ENCODE results near the gene S100A3. TPM values are rescaled to one million over a fixed set of nuclear protein-coding genes. Genes with fewer than 3 reads are reported as not detected.

S100A3 gene
- total RNA-seq, 1 donor from 2014 or later = 1.3 TPM

- intact Hi-C loops (cut with DNase I) = loop anchor here (10.0 kb wide), 1 partner anchor 236 kb away; no protein-coding TSS in a partner anchor
- H3K4me3 ChIP-seq = no peak overlapping the region
- H3K27me3 ChIP-seq = no peaks in the 10 kb centered on the region
- no peak overlapping the region for H3K27ac ChIP-seq
- no peaks in the 10 kb centered on the region for H3K9me3 ChIP-seq
- no peaks in the 10 kb centered on the region for H3K36me3 ChIP-seq
- ATAC-seq (no peak), DNase-seq (no peak)
- H3K4me1 ChIP-seq = peaks cover 14% of the 10 kb centered on the region
- no peak for TF ChIP-seq CTCF (IDR thresholded peaks at IDR 0.05)
These were observed 29.8 kb downstream of the S100A3 start for GRCh38 chr1:153519242-153519641.

GRCh38 chr1:153515504-153516394, 33.3 kb downstream of the S100A3 start:
- H3K27ac ChIP-seq = peak overlapping the region; percentile 30
- intact Hi-C loops (cut with DNase I) = loop anchor here (10.0 kb wide), 1 partner anchor 239 kb away; no protein-coding TSS in a partner anchor
- peak; percentile 92 for ATAC-seq
- DNase-seq = peak; percentile 75
- H3K4me1 ChIP-seq = peaks cover 14% of the 10 kb centered on the region
- no peak for TF ChIP-seq CTCF (IDR thresholded peaks at IDR 0.05)
- no peaks in the 10 kb centered on the region for H3K27me3 ChIP-seq
- H3K36me3 ChIP-seq = no peaks in the 10 kb centered on the region
- H3K4me3 ChIP-seq = no peak overlapping the region
- no peaks in the 10 kb centered on the region for H3K9me3 ChIP-seq

GRCh38 chr1:153513666-153514065, 35.4 kb downstream of the S100A3 start:
- DNase-seq = no peak
- no peaks in the 10 kb centered on the region for H3K27me3 ChIP-seq
- no peaks in the 10 kb centered on the region for H3K9me3 ChIP-seq
- no peaks in the 10 kb centered on the region for H3K36me3 ChIP-seq
- H3K4me1 ChIP-seq = peaks cover 13% of the 10 kb centered on the region
- intact Hi-C loops (cut with DNase I) = loop anchor here (5.0 to 10.0 kb wide), 2 partner anchors 59 to 241 kb away; no protein-coding TSS in a partner anchor
- no peak for TF ChIP-seq CTCF (IDR thresholded peaks at IDR 0.05)
- H3K4me3 ChIP-seq = no peak overlapping the region
- ATAC-seq = no peak
- H3K27ac ChIP-seq = no peak overlapping the region

- no peak for TF ChIP-seq CTCF (IDR thresholded peaks at IDR 0.05)
- H3K36me3 ChIP-seq = no peaks in the 10 kb centered on the region
- intact Hi-C loops (cut with DNase I) = loop anchor here (5.0 to 10.0 kb wide), 2 partner anchors 59 to 242 kb away; no protein-coding TSS in a partner anchor
- ATAC-seq (no peak), DNase-seq (no peak)
- H3K27ac ChIP-seq = no peak overlapping the region
- H3K27me3 ChIP-seq = no peaks in the 10 kb centered on the region
- no peak overlapping the region for H3K4me3 ChIP-seq
- peaks cover 11% of the 10 kb centered on the region for H3K4me1 ChIP-seq
- H3K9me3 ChIP-seq = no peaks in the 10 kb centered on the region
These were observed 36.0 kb downstream of the S100A3 start for GRCh38 chr1:153513023-153513422.

- intact Hi-C loops (cut with DNase I) = loop anchor here (5.0 to 10.0 kb wide), 2 partner anchors 61 to 244 kb away; no protein-coding TSS in a partner anchor
- ATAC-seq = peak; percentile 88
- DNase-seq = peak; percentile 89
- no peak overlapping the region for H3K27ac ChIP-seq
- no peaks in the 10 kb centered on the region for H3K27me3 ChIP-seq
- peaks cover 11% of the 10 kb centered on the region for H3K4me1 ChIP-seq
- H3K4me3 ChIP-seq = no peak overlapping the region
- H3K9me3 ChIP-seq = no peaks in the 10 kb centered on the region
- H3K36me3 ChIP-seq = no peaks in the 10 kb centered on the region
- peak; percentile 92 for TF ChIP-seq CTCF (IDR thresholded peaks at IDR 0.05)
These were observed 38.1 kb downstream of the S100A3 start for GRCh38 chr1:153510984-153511410.

Data from upper lobe of right lung (tissue), 1 donor.